NCI-H2029 (cell line): ENCODE data around the gene CCDC187.

ENCODE experiments used
- DNase-seq: peaks from one replicate; lab custom pipeline; 2025; lab: John Stamatoyannopoulos, UW

The CCDC187 gene

DNA sequence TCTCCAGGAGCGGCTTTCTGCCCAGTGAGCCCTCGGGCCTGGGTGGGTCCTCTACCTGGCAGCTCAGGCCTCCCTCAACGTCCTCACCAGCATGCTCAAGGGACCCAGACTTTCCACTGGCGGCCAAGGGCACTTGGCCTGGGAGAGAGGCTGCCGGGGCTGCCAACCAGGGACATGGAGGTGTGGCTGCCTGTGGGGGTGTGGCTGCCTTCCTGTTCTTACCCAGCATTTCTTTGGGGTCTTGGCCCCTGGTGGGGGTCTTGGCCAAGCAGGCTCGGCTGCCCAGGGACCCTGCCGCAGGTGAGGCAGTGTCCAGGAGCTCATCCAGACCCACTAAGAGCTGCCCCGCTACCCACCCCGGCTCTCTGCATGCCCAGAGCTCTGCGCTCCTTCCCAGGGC lies 51.0 kb downstream of the CCDC187 start:
- no peak for DNase-seq

DNA sequence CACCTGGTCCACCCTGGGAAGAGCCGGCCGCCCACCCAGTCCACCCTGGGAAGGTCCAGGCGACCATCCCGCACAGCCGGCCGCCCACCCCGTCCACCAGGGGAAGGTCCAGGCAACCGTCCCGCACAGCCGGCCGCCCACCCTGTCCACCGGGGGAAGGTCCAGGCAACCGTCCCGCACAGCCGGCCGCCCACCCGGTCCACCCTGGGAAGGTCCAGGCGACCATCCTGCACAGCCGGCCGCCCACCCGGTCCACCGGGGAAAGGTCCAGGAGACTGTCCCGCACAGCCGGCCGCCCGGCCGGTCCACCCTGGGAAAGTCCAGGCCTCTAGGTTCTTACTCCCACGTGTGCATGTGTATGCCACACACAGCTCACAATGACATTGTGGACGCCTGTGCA lies 51.6 kb downstream of the CCDC187 start:
- DNase-seq = no peak

DNA sequence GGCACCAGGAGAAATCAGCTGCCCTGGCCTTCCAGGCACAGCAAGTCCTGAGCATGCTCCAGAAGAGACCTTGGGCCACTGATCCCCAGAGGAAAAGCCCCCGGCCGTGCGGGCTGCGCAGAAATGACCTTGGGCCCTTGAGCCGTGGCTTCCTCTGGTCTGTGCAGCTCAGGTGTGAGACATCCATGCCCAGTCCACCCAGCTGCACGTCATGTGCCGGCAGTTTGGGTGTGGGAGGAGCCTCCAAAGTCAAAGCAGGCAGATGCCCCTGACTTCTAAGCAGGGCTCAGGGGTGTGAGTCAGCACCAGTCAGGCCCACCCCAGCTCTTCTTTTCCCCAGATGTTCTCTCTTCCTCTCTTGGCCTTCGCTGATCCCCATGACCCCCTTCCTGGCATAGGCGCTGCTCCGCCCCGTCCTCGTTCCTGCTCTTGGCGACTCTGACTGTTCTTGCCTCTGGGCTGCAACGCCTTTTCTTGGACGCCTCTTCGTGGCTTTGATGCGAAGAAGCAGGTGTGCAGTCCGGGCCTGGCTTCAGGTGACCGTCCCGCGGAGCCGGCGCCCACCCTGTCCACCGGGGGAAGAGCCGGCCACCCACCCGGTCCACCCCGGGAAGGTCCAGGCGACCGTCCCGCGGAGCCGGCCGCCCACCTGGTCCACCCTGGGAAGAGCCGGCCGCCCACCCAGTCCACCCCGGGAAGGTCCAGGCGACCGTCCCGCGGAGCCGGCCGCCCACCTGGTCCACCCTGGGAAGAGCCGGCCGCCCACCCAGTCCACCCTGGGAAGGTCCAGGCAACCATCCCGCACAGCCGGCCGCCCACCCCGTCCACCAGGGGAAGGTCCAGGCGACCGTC lies 52.4 kb downstream of the CCDC187 start:
- no peak for DNase-seq

DNA sequence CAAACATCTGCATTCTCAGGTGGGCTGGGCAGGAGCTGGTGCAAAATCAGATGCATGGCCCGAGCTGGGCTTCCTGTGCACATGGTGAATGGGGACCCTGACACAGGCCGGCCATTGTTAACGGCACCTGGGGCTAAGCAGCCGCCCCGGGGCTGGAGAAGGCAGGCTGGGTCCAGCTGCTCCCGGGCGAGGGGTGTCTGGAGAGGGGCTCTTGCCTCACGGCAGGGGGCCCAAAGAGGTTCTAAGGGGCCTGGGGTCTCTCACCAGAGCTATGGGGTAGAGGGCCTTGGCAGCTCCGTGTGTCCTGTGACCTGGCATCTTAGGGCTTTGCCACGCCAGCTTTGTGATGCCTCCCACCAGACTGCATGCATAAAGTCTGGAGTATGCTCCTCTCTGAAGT lies 53.2 kb downstream of the CCDC187 start:
- DNase-seq = no peak

DNA sequence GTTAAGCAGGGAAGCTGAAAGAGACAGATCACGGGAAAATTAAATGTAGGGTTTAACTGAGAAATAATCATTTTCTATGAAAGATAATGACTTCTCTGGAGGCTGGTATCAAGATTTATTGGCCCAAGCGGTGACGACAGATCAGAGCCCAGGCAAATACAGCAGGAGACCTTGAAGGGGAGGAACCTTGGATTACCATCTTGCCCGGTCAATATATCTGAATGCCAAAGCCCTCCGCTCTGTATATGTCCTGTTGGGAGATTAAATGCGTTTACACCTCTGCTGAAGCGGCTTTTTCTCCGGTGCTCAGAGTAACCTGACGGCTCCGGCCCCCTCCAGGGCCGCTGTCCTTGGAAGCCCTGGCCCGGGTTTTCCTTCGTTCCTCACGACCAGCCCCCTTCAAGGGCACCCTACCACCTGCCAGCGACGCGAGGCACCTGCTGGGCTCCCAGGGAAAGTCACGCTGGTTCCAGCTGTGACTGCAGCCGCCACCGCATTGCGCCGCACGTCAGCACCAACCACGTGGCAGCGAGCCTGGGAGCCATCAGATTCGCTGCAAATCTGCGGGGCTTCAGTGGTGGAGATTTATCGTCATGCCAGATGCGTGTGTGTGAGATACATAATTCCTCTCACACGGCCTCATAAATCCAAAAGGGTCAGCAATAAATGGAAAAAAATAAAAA lies 53.9 kb downstream of the CCDC187 start:
- no peak for DNase-seq

DNA sequence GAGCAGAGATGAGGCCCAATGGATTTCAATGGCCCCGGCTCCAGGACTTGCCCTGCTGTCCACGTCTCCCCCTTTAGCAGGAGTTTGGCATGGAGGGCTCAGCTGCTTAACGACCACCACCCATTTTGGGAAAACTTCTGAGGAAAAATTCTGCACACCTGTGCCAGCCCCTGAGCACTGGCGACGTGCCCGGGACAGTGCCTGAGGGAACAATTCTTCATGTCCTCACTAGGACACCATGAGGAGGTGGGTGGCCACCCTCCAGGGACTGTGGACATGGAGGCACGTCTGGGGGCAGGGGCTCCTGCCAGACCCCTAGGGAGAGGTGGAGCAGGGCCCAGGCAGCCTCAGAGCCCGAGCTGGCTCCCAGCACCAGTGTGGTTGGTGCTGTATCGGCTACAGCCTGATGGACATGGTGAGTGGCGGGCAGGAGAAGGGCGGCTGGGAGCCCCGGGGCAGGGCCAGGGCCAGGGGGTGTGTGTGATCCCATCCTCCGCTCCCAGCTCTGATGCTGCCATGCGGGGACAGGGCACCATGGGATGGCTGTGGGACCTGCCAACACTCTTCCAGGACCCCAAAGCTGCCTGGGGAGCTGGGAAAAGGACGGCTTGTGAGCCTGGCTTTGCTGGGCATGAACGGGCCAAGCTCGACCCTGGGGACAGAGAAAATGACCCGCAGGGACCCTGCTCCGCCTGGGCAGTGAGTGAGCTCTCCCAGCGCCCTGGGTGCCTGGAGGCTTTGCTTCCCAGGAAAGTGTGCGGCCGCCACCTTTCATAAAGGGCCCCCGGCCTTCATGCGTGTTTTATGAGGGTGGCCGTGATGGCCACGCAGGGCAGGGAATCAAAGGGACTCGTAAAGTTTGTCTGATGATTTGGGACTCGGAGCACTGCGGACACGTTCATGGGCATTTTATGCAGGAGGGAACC lies 54.7 kb downstream of the CCDC187 start:
- no peak for DNase-seq

DNA sequence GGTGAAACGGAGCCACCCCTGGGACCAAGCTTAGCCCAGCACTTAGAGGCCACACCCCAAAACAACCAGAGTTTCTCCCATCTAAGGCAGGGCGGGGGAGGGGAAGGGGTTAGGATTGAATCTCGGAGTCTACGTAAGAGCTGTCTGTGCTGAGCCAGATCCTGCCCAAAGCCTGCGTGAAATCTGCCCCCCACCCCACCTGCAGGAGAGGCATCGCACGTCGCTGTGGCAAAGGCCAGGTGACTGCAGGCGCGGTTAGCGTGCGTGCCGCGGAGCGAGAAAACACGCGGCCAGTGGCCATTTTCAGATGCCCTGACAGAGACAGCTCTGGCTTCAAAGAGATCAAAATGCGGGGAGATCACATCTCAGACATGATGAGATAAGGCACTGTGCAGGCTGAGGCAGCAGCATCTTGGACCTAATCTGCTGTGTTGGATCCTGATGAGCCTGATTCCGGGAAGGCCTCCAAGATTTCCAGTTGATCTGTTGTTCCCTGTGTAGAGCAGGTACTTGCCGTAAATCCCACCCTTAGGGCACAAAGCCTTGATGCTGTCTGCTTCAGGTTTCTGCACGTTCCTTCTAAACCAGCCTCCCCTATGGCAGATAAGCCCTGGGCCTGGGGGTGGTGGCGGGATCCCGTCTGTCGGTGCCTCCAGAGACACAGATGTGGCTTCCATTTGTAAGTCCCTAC lies 55.8 kb downstream of the CCDC187 start:
- DNase-seq = no peak

DNA sequence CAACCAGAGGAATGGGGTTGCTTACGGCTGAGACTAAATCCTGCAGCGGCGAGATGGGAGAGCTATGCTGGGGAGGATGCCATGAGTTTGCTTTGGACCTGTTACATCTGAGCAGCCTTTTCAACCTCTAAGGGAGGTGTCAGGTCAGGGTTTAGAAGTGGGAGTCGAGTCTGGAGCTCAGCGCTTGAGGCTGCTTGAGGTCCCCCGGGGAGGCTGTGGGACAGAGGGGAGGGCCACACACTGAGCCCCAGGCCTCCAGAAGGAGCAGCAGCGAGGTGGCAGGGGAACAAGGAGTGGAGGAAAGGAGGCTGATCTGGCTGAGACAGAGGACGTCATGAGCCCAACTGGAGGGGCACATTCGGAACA lies 56.4 kb downstream of the CCDC187 start:
- no peak for DNase-seq

DNA sequence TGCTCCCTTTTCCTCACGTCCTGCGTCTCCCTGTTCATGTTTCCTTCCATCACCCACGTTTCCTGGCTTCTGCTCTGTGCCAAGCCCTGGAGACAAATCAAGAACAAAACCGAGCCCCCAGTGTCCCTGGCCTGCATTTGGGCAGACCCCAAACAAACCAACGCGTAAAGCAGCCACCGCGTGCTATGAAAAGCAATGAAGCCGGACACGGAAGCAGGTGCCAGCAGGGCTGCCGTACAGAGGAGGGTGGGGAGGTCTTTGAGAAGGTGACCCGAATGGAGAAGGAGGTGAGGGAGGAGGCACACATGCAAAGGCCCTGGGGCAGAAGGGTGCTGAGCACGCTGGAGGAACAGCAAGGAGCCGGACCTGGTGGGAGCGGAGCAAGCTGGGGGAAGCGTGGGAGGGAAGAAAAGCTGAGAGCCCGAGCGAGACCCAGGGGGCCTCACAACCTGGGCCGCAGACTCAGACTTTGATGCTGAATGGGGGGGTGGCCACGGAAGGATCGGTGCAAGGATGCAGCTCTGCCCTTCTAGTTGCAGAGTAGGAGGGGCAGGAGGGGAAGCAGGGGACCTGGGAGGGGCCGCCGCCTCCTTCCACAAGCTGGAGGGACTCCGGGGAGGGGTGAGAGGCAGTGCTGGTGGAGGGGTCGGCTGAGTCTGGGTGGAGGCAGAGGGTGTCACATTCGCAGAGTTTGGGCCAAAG lies 56.9 kb downstream of the CCDC187 start:
- DNase-seq = no peak

DNA sequence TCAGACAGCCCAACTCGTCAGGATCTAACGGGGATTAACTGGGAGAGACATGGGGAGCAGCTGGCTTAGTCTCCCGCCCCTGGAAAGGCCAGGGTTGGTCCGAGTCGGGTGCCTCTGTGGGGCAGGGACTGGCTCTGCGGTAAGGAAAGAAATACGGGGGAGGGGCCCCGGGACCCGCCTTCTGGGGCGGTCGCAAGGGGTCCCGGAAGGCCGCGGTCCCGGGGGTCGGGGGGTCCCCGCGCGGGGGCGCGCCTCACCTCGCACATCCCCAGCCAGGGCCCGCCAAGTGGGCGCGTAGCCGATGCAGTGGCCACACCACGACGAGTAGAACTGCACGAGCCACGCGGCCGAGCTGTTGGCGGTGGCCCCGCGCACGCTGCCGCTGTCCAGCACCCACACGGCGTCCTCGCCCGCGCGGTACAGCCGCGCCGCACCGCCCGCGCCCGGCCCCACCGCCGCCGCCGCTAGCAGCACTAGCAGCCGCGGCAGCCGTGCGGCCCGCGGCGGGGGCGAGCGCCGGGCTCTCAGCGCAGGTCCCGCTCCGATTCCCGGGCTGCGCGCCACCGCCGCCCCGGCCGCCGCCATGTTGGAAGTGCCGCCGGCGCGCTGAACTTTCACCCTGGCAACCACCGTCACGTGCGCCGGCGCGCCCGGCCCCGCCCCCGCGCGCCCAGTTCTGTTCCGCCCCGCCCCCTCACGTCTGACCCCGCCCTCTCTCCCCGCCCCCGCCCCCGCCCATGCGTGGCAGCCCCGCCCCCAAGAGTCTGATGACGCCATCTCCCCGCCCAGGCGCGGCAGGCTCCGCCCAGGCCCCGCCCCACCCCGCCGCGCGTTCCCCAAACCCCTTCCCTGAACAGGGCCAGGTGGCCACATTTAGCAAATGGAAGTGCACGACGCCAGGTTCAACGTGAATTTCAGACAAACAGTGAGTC lies 58.4 kb downstream of the CCDC187 start, which contains the start of gene QSOX2:
Gene QSOX2 (minus strand): TSS at position 594 of the 932 bp plus-strand sequence. CDS start 9 bp downstream, at position 585.
- peak; percentile 68 for DNase-seq

DNA sequence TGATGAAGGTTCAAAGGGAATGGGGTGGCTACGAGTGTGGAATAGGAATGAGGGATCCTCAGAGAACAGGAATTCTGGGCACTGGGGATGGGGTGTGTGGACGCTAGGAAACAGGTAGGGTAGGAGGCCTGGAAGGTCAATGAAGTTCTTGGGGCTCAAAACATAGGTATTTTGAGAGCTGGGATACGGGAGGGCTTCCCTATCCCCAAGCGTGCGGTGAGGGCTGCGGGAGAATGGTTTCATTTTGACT lies 59.0 kb downstream of the CCDC187 start:
- DNase-seq = no peak

DNA sequence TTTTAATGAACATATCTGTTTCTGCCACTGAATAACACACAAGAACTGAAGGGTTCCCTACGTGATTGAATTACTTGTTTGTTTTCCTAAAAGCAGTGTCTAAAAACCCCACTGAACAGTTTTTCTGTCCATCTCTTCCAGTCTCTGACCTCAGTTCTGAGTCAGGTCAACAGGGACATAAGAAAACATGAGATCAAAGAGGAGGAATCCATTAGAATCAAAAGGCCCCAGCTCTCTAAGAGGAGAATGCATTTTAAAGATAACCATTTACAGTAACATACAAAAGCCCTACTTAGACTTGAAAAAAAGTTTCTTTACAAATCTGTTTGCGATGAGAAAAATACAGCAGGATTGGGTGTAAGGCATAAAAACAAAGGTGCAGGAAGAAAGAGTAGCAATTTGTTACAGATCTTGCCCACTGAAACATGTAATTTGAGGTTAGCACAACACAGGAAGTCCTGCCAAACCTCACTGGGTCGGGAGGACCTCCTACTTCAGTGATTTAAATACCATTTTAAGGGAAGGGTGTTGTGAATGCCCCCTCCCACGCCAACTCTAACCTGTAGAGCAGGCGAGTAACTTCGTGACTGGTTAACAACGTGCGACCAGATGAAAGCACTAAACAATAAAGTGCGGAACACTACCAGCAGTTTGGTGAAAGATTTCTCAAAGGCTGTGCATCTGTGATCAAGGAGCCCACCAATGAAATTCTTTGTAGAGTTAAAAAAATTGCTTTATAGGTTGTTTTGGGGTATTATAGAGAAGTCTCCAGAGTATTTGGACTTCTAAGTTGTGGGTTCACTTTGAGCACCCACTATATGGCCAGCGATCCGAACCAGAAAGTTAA lies 59.5 kb downstream of the CCDC187 start:
- no peak for DNase-seq

DNA sequence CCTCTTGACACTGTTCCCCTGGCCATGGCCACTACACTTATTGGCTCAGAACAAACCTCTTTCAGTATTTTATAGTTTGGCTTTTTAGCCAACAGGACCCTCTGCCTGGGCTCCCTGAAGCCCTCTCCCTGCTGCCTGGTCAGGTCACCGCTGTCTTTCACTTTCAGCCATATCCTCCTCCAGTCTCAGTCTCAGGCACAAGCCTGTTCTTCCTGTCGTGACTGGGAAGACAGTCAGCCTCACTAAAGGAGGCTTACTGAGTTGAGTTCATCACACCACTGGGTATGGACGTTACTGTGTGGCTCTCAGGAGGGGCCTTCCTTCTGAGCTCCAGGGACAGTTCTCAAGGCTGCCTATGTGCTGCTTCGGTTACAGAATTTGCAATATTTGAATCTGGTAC lies 60.3 kb downstream of the CCDC187 start:
- DNase-seq = no peak

DNA sequence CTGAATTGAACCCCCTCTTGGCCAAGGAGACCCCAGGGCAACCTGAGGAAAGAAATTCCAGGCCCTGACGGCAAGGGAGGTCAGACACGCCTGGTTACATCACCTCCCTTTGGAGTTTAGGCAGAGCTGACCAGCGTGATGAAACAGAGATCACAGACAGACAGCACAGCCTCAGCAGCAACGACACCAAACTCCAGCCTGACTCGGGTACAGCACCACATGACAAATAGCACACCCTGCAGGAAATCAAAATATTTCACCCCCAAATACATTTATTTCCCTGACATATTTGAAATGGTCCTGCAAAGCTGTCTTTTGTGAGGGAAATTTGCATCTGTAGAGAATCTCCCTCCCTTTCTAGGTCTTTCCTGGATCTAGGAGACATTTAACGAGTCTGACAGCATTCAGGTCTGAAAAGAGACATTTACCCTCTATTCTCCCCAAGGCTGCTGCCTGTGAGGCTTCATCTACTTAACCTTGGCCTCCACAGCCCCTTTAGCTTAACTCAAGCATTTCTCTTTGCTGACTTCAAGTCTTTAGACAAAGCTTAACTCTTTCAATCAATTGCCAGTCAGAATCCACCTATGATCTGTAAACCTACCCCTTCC lies 60.9 kb downstream of the CCDC187 start:
- DNase-seq = no peak

DNA sequence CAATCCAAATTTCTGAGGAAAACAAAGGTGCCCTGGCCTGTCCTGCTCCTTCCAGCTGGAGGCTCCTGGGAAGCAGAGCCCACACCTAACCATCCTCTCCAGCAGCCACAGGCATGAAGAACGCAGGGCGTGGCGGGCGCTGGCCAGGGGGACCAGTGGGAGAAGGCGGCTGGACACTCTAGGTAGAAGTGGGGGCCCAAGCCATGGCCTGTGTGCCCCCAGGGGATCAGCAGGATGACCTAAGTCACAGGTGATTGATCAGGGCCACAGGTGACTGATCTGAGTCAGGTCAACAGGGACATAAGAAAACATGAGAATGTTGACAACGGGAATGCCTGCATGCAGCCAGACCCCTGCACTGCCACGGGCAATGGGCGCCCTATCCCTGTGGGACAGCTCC lies 61.6 kb downstream of the CCDC187 start:
- no peak for DNase-seq

DNA sequence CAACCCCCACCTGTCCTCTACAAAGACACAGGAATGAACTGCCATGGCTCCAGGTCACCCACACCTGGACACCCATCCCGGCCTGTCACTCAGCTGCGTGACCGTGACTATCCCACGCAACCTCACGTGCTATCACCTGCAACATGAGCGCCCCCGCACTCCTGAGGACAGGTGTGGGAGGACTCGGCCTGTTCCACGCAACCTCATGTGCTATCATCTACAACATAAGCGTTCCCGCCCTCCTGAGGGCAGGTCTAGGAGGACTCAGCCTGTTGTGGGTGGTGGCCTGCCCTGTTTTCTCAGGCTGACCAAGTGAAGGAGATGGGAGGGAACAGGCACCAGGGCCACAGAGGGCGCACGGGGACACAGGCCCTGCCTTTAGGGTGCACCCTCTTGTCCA lies 62.4 kb downstream of the CCDC187 start:
- no peak for DNase-seq

DNA sequence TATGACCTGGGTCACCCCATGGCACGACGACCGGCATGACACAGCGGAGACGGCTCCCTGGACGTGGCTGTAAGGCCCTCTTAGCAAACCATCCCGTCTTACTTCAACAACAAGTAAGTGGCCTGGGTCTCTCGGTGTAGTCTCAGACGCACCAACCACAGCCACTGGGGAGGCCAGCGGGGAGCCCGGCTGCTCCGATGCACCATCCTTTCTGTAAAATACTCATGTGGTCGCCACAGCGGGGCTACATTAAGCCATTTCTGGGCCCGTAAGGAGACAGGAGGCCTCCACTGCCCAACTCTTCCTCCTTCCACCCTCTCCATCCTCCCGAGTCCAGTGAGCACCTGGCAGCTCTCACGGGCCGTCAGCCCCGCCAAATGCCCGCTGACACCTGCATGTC lies 63.0 kb downstream of the CCDC187 start:
- no peak for DNase-seq

DNA sequence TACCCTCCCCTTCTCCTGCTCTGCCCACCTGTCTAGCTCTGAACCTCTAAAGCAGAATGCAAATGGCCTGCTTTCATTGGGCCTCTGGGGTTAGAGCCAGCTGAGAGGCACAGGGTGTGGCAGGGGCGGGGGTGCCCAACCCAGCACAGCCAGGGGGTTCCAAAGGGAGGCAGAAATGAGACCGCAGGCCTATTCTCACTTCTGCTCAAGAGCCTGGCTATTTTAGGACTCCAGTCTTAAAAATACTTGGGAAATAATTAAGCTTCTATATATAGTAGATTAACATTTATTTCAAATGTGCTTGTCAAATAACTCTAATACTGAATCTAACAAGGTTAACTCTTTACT lies 63.9 kb downstream of the CCDC187 start:
- DNase-seq = no peak
